Stimulated activated CD4-positive, alpha-beta T cell treated with anti-CD3 and anti-CD28 coated beads, Interleukin-1b, Interleukin-23, amount 100 ng/mL, for 24 hours (primary cell): ENCODE results near the gene ZNF148.

Experiments used
- DNase-seq, 4 experiments: peaks; one replicate each; pipeline ENCODE4 v3.0.0-alpha.2; 2020; ENCODE audit warnings: low read depth in 4 of 4, low spot score in 1 of 4

The ZNF148 gene

GRCh38 chr3:125289429-125289981 is 85.6 kb downstream of the ZNF148 start:
- DNase-seq = no peak

- no peak for DNase-seq
Observed at GRCh38 chr3:125287248-125287647, 87.9 kb downstream of the ZNF148 start.

- no peak for DNase-seq
Observed at GRCh38 chr3:125281381-125281780, 93.7 kb downstream of the ZNF148 start.

GRCh38 chr3:125280668-125281361 is 94.3 kb downstream of the ZNF148 start:
- no peak for DNase-seq

GRCh38 chr3:125278155-125278554 is 97.0 kb downstream of the ZNF148 start:
- DNase-seq = no peak

- DNase-seq = no peak
Observed at GRCh38 chr3:125271127-125271526, 104.0 kb downstream of the ZNF148 start.

- no peak for DNase-seq
Observed at GRCh38 chr3:125267460-125267859, 107.7 kb downstream of the ZNF148 start.

GRCh38 chr3:125266971-125267370 is 108.2 kb downstream of the ZNF148 start:
- DNase-seq = no peak

- DNase-seq = no peak
Observed at GRCh38 chr3:125262161-125262560, 113.0 kb downstream of the ZNF148 start.

- no peak for DNase-seq
Observed at GRCh38 chr3:125261031-125261430, 114.1 kb downstream of the ZNF148 start.

- no peak for DNase-seq
Observed at GRCh38 chr3:125260158-125260557, 115.0 kb downstream of the ZNF148 start.

GRCh38 chr3:125257536-125257935 is 117.6 kb downstream of the ZNF148 start:
- DNase-seq = no peak

- no peak for DNase-seq
Observed at GRCh38 chr3:125256675-125257074, 118.5 kb downstream of the ZNF148 start.

GRCh38 chr3:125250973-125251372 is 124.2 kb downstream of the ZNF148 start:
- no peak for DNase-seq

GRCh38 chr3:125246237-125246636 is 128.9 kb downstream of the ZNF148 start:
- DNase-seq = no peak

- no peak for DNase-seq
Observed at GRCh38 chr3:125245521-125245920, 129.6 kb downstream of the ZNF148 start.

- DNase-seq = no peak
Observed at GRCh38 chr3:125240496-125240895, 134.6 kb downstream of the ZNF148 start.

- no peak for DNase-seq
Observed at GRCh38 chr3:125239266-125239665, 135.9 kb downstream of the ZNF148 start.

- DNase-seq = no peak
Observed at GRCh38 chr3:125238759-125239158, 136.4 kb downstream of the ZNF148 start.

- DNase-seq = no peak
Observed at GRCh38 chr3:125236331-125236903, 138.7 kb downstream of the ZNF148 start.

GRCh38 chr3:125234831-125235230 is 140.3 kb downstream of the ZNF148 start:
- DNase-seq = no peak

- no peak for DNase-seq
Observed at GRCh38 chr3:125232401-125232800, 142.7 kb downstream of the ZNF148 start.

GRCh38 chr3:125231895-125232294 is 143.2 kb downstream of the ZNF148 start:
- DNase-seq = no peak
